Measurements from ENCODE around the gene DUSP6. TPM values are rescaled to one million over a fixed set of nuclear protein-coding genes. Genes with fewer than 3 reads are reported as not detected.
A peak's percentile ranks its signal among the peaks of the same experiment; 100 is the strongest.

DUSP6 gene
- total and polyA plus RNA-seq, 9 of the 15 experiments (the other 6 are each of a cell fraction or from before 2014, with no cell fraction given), result 0.04 to 0.60 (median 0.08) TPM; not detected in 2

DNA sequence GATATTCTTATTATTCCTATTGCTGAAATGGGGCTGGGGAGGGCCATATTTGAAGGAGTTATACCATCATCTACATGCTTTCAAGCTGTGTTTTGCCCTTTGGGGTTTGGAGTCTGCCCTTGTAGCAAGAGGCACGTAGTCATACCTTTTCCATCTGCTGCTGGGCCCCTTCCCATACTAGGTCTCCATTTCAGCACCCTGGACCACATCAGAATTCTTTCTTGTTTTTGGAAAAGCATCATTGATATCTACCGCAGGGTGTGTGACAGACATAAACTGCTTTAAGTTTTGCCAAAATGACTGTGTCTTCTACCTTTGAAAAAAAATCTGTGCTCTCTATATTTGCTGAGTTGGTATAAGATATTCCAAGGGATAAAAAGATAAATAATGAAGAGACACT, 12.3 kb upstream of the DUSP6 start (continued):
- TF ChIP-seq EHMT2 (IDR thresholded peaks at IDR 0.05), result 0 out of 2 replicates have a peak, but pooled peaks have one; percentile 48
- TF ChIP-seq BRF1 (IDR thresholded peaks at IDR 0.05; ENCODE audit: borderline replicate concordance, extremely low read depth, insufficient read length), result no peak
- no peak for TF ChIP-seq ZNF398 (CRISPR knock-in tag; IDR thresholded peaks at IDR 0.05)
- TF ChIP-seq GATAD2B (IDR thresholded peaks at IDR 0.05; ENCODE audit: borderline replicate concordance), result no peak
- no peak for TF ChIP-seq E4F1 (CRISPR knock-in tag; IDR thresholded peaks at IDR 0.05; ENCODE audit: borderline replicate concordance)

DNA sequence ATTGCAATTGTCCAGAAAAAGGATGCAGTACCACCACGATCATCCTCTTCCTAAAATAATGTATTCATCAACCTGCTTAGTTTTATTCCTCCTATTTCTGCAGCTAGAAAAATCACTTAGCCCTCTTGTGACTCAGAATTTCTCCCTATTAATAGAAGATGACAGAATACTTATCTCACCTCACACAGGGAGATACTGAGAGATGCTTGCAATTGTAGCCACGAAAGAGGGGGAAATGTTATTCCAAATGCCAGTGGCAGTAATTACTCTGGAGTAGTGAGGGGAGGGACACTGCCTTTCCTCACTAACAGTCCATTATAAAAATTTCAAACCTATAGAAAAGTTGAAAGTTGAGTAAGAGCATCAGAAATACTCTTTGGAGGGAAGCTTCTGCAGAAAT, 11.8 kb upstream of the DUSP6 start:
- no peaks in the 10 kb centered on the region for H3K36me3 ChIP-seq (ENCODE audit: control insufficient read depth, insufficient read depth, low read length)
- no peaks in the 10 kb centered on the region for H3K4me1 ChIP-seq (replicated peaks in 1 of 2; ENCODE audit: control insufficient read depth in 2 of 2, insufficient read depth in 2 of 2, low read length in 2 of 2)
- WGBS (ENCODE audit: insufficient coverage, low coverage, missing lambda C conversion rate), result 0% methylated on average over 2 of the region's 2 CpGs
- H3K27ac ChIP-seq (ENCODE audit: extremely low read depth, low read depth, low read length), result no peak overlapping the region
- ATAC-seq, result no peak
- in situ Hi-C loops (cut with MboI) (no loop called here), intact Hi-C loops (cut with micrococcal nuclease) (no loop called here)
- peaks cover 2 to 4% of the 10 kb centered on the region in 2 experiments; a peak in 3 of 5 replicates for H3K27me3 ChIP-seq (ENCODE audit: control insufficient read depth in 2 of 2, insufficient read depth in 2 of 2, low read length in 2 of 2)
- no peaks in the 10 kb centered on the region for H3K79me2 ChIP-seq (ENCODE audit: control insufficient read depth, insufficient read depth, low read length)
- no peak overlapping the region for H3K4me3 ChIP-seq
- no peak overlapping the region for H3K4me2 ChIP-seq (ENCODE audit: insufficient read depth, low read length)
- no TSS peak for BruUV-seq (replicated peaks)
- H4K20me1 ChIP-seq (replicated peaks; ENCODE audit: control insufficient read depth, insufficient read depth, low read length), result no peaks in the 10 kb centered on the region
- POLR2A ChIA-PET, result no interaction called here
- H3K9ac ChIP-seq (ENCODE audit: insufficient read depth in 1 of 2, low read depth in 2 of 2, low read length in 2 of 2), result no peak overlapping the region
- H2AFZ ChIP-seq (ENCODE audit: low read depth, low read length), result no peak overlapping the region
- no peak for DNase-seq (ENCODE audit: extremely low read depth in 1 of 4, low spot score in 3 of 4)
- CTCF ChIA-PET (ENCODE audit: low intra/inter-chr PET ratio), result no interaction called here
- no peak for TF ChIP-seq RBM14 (IDR thresholded peaks at IDR 0.05; ENCODE audit: borderline replicate concordance, insufficient read depth, low read depth, low read length)
- TF ChIP-seq FOSL1 (tag; conservative IDR thresholded peaks at IDR 0.05), result no peak
- no peak for TF ChIP-seq FIP1L1 (IDR thresholded peaks at IDR 0.05; ENCODE audit: low read depth, low read length, poor library complexity, severe bottlenecking)
- TF ChIP-seq NR2F6 (CRISPR knock-in tag; IDR thresholded peaks at IDR 0.05), result no peak
- no peak for TF ChIP-seq NFXL1 (CRISPR knock-in tag; IDR thresholded peaks at IDR 0.05)
- no peak for TF ChIP-seq HDAC3 (IDR thresholded peaks at IDR 0.05; ENCODE audit: borderline replicate concordance, partially characterized antibody)
- TF ChIP-seq SUPT5H (IDR thresholded peaks at IDR 0.05), result no peak
- TF ChIP-seq BHLHE40 (IDR thresholded peaks at IDR 0.05; ENCODE audit: low read length), result no peak
- TF ChIP-seq ZKSCAN8 (CRISPR knock-in tag; IDR thresholded peaks at IDR 0.05), result no peak
- TF ChIP-seq ELF1 (tag; IDR thresholded peaks at IDR 0.05), result no peak
- no peak for TF ChIP-seq ZNF146 (CRISPR knock-in tag; IDR thresholded peaks at IDR 0.05; ENCODE audit: unreplicated experiment)
- TF ChIP-seq PRMT5 (CRISPR knock-in tag; IDR thresholded peaks at IDR 0.05), result no peak
- no peak for TF ChIP-seq KDM2B (CRISPR knock-in tag; IDR thresholded peaks at IDR 0.05)
- TF ChIP-seq, protein P1, sequence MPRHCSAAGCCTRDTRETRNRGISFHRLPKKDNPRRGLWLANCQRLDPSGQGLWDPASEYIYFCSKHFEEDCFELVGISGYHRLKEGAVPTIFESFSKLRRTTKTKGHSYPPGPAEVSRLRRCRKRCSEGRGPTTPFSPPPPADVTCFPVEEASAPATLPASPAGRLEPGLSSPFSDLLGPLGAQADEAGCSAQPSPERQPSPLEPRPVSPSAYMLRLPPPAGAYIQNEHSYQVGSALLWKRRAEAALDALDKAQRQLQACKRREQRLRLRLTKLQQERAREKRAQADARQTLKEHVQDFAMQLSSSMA (CRISPR knock-in tag; IDR thresholded peaks at IDR 0.05), result no peak
- no peak for FAIRE-seq
- no peaks in the 10 kb centered on the region for H3K9me3 ChIP-seq (replicated peaks; ENCODE audit: control insufficient read depth, insufficient read depth, low read depth, low read length)
- no peaks in the 10 kb centered on the region for H3K9me1 ChIP-seq (ENCODE audit: control insufficient read depth, insufficient read depth, low read length)

Data from K562 (cell line).